Hepatocyte (in vitro differentiated cells): Measurements from ENCODE around the gene RSPH10B2.
"Not testable (repeated sequence)": the region's sequence is repeated elsewhere in the genome, so short reads cannot be mapped to it uniquely, and the experiment has no call there.

Experiments
- EZH2 ChIP-seq: fragments of 200-600 bp; sonication (generic); IDR thresholded peaks from 2 replicates; pipeline ENCODE4 v1.6.1; 2016; ENCODE audit warnings: antibody characterized with exemption, mild to moderate bottlenecking, borderline replicate concordance
- EZH2phosphoT487 ChIP-seq: fragments of 200-600 bp; sonication (generic); IDR thresholded peaks from one replicate; pipeline ENCODE4 v1.6.1; 2018; ENCODE audit warnings: antibody characterized with exemption, mild to moderate bottlenecking, low read depth, moderate library complexity; ENCODE audit not compliant: unreplicated experiment, severe bottlenecking
- TF ChIP-seq, protein P1 (sequence below): fragments of 200-600 bp; sonication (generic); IDR thresholded peaks from 2 replicates; pipeline ENCODE4 v1.5.1; 2016; ENCODE audit warnings: antibody characterized with exemption, mild to moderate bottlenecking; ENCODE audit not compliant: poor library complexity

DNA sequence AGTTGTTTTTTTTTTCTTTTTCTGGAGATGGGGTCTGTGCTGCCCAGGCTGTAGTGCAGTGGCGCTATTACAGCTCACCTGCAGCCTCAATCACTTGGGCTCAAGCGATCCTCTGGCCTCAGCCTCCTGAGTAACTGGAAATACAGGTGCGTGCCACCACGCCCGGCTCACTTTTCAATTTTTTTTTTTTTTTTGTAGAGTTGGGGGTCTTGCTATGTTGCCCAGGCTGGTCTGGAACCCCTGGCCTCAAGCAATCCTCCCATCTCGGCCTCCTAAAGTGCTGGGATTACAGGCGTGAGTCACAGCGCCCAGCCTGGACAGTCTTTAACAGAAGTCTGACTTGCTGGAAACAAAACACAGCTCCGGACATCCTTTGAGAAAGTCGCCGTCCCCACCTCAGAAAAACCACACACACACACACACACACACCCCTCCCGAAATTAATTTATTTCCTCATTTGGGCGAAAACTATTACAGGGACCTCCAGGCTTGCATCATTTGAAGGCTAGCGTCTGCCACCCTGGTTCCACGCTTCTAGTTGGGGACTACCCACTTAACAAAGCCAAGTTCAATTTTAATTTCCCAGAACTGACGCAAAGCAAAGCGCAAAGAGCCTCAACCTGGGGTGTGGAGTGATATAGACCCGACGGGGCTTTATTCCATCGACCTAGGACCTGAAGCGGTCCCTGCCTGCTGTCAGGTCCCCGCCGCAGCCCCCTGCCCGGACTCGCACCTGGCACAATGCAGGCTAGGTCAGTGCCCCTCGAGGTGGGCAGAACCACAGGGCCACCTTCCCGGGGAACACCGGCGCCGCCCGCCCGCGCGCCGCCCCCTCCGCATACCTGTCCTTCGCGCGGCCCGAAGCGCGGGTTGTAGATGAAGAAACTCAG is 71.6 kb downstream of the RSPH10B2 start:
- TF ChIP-seq, protein P1, sequence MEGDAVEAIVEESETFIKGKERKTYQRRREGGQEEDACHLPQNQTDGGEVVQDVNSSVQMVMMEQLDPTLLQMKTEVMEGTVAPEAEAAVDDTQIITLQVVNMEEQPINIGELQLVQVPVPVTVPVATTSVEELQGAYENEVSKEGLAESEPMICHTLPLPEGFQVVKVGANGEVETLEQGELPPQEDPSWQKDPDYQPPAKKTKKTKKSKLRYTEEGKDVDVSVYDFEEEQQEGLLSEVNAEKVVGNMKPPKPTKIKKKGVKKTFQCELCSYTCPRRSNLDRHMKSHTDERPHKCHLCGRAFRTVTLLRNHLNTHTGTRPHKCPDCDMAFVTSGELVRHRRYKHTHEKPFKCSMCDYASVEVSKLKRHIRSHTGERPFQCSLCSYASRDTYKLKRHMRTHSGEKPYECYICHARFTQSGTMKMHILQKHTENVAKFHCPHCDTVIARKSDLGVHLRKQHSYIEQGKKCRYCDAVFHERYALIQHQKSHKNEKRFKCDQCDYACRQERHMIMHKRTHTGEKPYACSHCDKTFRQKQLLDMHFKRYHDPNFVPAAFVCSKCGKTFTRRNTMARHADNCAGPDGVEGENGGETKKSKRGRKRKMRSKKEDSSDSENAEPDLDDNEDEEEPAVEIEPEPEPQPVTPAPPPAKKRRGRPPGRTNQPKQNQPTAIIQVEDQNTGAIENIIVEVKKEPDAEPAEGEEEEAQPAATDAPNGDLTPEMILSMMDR = not testable (repeated sequence)
- TF ChIP-seq EZH2, EZH2phosphoT487: not testable (repeated sequence)
